Vagina (tissue), 2 donors: ENCODE results near the gene AAGAB.

ENCODE experiments used
- CTCF ChIP-seq, 3 experiments: fragments of 450-650 bp in 2 of 3; fragments of 200-600 bp in 1 of 3; sonication (generic) in 1 of 3; IDR thresholded peaks; one replicate each; pipeline ENCODE4 v1.5.1; 2017 to 2019; ENCODE audit warnings: antibody characterized with exemption in 3 of 3, mild to moderate bottlenecking in 2 of 3, moderate library complexity in 2 of 3
- POLR2A ChIP-seq, 2 donors: fragments of 450-650 bp; IDR thresholded peaks; one replicate each; pipeline ENCODE4 v1.6.1; 2017; ENCODE audit warnings: antibody characterized with exemption in 2 of 2, mild to moderate bottlenecking in 2 of 2, moderate library complexity in 2 of 2

GRCh38 chr15:67183443-67184169 is 70.9 kb downstream of the AAGAB start:
- TF ChIP-seq CTCF (IDR thresholded peaks at IDR 0.05): no peak
- TF ChIP-seq POLR2A (IDR thresholded peaks at IDR 0.05): no peak
